NCI-H187 treated with DMSO at 0.1 percent for 48 hours (cell line): Measurements from ENCODE around the gene KCNQ1.

Experiments used
- DNase-seq: peaks from one replicate; lab custom pipeline; 2025; lab: John Stamatoyannopoulos, UW

KCNQ1 gene

GRCh38 chr11:2411446-2412305 is 33.1 kb upstream of the KCNQ1 start:
- DNase-seq, result no peak

GRCh38 chr11:2412323-2412722 is 32.5 kb upstream of the KCNQ1 start:
- DNase-seq, result no peak

GRCh38 chr11:2413742-2414579 is 30.8 kb upstream of the KCNQ1 start:
- DNase-seq, result no peak

GRCh38 chr11:2414616-2415015 is 30.2 kb upstream of the KCNQ1 start:
- no peak for DNase-seq

- DNase-seq, result no peak
Observed at GRCh38 chr11:2415171-2415570, 29.6 kb upstream of the KCNQ1 start.

- no peak for DNase-seq
Observed at GRCh38 chr11:2415601-2416380, 29.0 kb upstream of the KCNQ1 start.

- no peak for DNase-seq
Observed at GRCh38 chr11:2416765-2417164, 28.0 kb upstream of the KCNQ1 start.

GRCh38 chr11:2417856-2418692 is 26.7 kb upstream of the KCNQ1 start:
- DNase-seq, result no peak

GRCh38 chr11:2418693-2419360 is 26.0 kb upstream of the KCNQ1 start:
- no peak for DNase-seq

- DNase-seq, result no peak
Observed at GRCh38 chr11:2419638-2420501, 24.9 kb upstream of the KCNQ1 start.

GRCh38 chr11:2420502-2421225 is 24.1 kb upstream of the KCNQ1 start:
- DNase-seq, result no peak

- no peak for DNase-seq
Observed at GRCh38 chr11:2421226-2421994, 23.4 kb upstream of the KCNQ1 start.

GRCh38 chr11:2421996-2422395 is 22.8 kb upstream of the KCNQ1 start:
- DNase-seq, result no peak

- no peak for DNase-seq
Observed at GRCh38 chr11:2422461-2423156, 22.2 kb upstream of the KCNQ1 start.

- no peak for DNase-seq
Observed at GRCh38 chr11:2423157-2424025, 21.4 kb upstream of the KCNQ1 start.

GRCh38 chr11:2424811-2425495 is 19.9 kb upstream of the KCNQ1 start:
- no peak for DNase-seq
